Hematopoietic multipotent progenitor cell (in vitro differentiated cells): ENCODE measurements around the gene MRPS18B. TPM values are rescaled to one million over a fixed set of nuclear protein-coding genes. Genes with fewer than 3 reads are reported as not detected.
A peak's percentile ranks its signal among the peaks of the same experiment; 100 is the strongest.

Experiments
- DNase-seq, 3 donors: peaks; one replicate each; pipeline ENCODE4 v3.0.0-alpha.2; 2011 to 2015; ENCODE audit warnings: low read depth in 2 of 3, low spot score in 2 of 3
- total RNA-seq: library from RNA; depleted of rRNA; stranded (reverse); fragments of >200 nt; gene quantifications from one replicate; pipeline ENCODE4 v1.2.3, GENCODE V29; 2012

The MRPS18B gene
- total RNA-seq, result 81.1 TPM

DNA sequence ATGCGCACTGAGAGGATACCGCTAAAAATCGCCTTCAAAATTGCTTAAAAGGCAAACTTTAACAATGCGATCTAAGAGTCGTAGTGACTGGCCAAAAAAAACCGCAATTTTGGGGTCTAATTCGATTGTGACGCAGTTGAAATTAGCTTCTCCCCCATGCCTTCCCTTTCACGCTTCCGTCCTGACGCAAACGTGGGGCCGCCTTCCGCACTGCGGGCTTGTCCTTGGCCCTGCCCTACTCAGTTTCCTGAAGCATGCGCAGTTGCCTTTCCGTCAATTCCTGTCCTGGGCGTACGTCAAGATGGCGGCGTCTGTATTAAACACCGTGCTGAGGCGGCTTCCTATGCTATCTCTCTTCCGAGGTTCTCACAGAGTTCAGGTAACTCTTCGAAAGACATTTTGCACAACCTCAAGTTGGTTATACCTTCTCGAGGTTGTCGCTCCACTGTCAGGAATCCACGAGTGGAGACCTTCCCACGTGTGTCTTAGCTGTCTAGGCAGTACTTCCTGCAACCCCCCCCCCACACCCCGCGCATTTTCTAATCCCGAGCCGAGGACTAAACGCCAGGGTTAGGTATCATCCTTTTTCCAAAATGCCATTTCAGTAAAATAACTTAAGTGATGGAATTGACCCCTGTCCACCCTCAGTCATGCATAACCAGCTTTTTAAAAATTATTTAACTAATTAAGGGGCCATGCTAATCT, at the start of gene MRPS18B:
TSS of gene MRPS18B (plus strand) at position 276 of the 705 bp plus-strand sequence. CDS start at position 302, 26 bp downstream.
- DNase-seq, result peak; percentile 98 to 99 (median 99)

DNA sequence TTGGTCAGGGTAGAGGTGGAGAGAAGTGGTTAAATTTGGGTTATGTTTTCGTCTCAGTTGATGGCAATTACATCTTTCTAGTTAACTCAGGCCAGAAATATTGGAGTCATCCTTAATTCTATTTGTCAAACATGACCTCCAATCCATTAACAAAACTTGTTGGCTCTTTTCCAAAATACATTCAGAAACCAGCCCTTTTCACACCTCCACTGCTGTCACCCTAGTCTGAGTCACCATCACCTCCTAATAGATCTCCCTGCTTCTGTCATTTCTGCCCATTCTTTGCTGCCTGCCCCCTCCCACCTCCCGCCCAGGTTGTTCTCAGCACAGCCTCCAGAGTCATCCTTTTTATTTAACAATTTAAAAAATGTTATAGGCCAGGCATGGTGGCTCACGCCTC, 49.4 kb upstream of the MRPS18B start:
- DNase-seq, result no peak

DNA sequence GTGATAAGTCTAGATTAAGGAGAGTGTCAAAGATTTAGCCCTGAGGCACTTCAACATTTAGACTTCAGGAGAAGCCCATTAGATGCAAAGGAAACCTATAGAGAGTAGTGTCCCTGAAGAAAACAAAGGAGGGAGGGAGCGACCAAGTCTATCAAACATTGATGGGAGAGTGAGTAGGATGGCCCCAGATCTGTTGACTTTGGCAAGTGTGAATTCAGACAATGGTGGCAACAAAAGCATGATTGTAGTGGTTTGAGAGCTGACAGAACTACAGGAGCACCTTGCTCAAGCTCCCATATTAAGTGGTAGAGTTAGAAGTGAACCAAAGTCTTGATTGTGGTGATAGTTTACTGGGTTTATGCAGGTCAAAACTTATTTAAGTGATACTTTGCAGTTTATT, 47.4 kb upstream of the MRPS18B start:
- DNase-seq, result no peak

DNA sequence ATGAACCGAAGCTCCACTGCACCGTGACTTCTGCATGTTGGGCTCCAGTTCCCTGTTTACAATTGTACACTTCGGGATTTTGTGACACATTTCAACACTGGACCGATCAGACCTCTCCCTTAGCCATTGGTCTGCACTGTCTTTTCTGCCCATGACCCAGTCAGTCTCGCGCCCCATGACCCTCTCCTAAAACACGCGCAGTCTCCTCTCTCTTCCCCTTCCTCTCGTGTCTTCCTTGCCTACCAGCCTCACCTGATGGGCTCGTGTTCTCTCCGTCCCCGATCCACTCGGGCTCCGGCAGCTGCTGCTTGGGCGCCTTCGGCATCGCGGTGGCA, 46.9 kb upstream of the MRPS18B start:
- DNase-seq, result no peak

DNA sequence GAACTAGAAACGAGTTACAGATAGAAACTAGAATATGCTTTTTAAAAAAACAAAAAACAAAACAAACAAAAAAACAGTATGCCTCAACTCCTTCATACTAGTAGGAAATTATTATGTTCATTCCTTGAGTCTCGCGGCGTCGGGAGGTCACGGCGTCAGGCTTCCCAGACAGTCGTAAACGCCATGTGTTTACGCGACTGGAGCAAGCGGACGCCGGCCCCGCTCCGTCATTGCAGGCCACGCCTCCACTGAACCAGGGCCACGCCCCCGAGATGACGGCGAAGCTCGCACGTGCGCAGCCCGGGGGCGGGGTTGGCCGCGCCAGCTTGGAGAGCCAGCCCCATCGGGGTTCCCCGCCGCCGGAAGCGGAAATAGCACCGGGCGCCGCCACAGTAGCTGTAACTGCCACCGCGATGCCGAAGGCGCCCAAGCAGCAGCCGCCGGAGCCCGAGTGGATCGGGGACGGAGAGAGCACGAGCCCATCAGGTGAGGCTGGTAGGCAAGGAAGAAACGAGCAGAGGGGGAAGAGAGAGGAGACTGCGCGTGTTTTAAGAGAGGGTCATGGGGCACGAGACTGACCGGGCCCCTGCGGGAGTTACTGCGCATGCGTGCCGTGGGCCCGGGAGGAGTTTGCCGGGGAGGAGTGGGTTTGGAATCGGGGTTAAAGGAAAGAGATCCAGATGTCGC, 46.4 kb upstream of the MRPS18B start, which contains the start of gene ABCF1:
TSS of gene ABCF1 (plus strand) at position 368 of the 687 bp plus-strand sequence. CDS start at position 414, 46 bp downstream.
- DNase-seq, result peak; percentile 97 to 99 (median 98)

DNA sequence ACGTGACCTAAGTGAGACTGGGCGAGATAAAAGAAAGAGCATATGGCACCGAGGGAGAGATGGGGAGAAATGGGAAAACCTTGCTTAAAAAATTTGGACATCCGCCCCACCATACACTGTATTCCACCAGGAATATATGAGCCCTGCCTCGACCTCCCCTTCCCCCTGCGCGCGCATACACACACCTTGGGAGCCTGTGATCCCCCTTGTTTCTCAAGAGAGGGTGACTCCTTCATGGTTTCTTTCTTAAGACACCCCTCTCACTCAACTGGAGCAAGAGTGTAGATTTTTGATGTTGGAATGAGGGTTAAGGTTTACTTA, 45.9 kb upstream of the MRPS18B start:
- no peak for DNase-seq

DNA sequence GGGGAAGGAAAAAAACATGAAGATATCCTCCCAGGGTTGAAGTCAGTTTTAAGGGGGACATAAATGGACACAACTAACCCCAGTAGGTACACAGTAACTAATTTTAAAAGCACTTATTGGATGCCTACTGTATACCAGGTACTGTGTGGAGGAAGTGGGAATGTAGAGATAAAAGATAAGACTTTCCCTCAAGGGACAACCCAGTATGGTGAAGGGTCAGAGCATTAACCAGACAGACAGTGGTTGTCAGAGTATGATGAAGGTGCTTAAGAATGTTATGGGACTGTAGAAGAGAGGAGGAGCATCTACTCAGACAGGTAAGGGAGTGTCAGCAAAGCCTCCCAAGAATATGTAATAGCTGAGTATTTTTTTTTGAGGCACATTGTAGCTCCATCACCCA, 45.5 kb upstream of the MRPS18B start:
- no peak for DNase-seq

DNA sequence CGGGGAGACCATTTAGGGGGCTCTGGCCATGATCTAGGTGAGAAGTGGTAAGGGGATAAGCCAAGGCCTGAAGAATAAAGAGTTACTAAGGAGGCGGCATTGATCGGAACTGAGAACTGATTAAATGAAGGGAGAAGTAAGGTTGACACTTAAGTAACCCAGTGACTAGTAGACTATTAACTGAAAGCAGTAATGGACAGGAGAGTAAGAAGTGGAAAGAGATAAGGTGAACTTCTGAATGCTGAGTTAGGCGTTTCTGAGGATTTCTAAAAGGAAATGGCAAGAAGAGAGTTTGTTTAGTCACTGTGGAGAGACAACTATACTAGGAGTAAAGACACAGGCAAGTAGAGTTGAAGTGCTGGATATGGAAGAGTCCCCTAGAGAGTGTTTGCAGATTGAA, 44.5 kb upstream of the MRPS18B start:
- DNase-seq, result no peak

DNA sequence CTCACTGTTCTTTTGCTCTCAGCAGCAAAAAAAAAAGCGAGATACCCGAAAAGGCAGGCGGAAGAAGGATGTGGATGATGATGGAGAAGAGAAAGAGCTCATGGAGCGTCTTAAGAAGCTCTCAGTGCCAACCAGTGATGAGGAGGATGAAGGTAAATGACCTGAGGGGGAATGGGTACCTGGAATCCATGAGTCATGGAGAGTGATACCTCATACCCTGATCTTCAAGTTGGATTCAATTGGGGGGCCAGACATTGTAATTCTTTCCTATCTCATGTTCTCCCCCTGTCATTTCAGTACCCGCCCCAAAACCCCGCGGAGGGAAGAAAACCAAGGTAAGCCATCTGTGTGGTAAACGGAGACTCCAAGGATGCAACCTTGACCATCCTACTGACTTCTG, 39.6 kb upstream of the MRPS18B start:
- no peak for DNase-seq

DNA sequence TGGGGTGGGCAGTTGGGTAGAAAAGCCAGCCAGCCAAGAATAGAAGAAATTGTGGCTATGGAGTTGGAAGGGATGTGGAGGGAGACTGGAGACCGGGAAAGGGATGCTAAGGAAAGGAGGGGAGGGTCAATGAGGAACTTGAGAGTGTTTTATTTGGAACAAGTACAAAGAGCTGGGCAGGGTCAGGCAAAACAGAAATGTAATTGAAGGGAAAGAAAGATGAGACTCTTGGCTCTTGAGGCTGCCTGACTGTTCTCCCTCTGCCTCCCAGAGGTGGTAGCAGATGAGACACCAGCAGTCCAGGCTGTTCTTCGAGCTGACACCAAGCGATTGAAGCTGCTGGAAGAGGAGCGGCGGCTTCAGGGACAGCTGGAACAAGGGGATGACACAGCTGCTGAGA, 33.7 kb upstream of the MRPS18B start:
- DNase-seq, result no peak

DNA sequence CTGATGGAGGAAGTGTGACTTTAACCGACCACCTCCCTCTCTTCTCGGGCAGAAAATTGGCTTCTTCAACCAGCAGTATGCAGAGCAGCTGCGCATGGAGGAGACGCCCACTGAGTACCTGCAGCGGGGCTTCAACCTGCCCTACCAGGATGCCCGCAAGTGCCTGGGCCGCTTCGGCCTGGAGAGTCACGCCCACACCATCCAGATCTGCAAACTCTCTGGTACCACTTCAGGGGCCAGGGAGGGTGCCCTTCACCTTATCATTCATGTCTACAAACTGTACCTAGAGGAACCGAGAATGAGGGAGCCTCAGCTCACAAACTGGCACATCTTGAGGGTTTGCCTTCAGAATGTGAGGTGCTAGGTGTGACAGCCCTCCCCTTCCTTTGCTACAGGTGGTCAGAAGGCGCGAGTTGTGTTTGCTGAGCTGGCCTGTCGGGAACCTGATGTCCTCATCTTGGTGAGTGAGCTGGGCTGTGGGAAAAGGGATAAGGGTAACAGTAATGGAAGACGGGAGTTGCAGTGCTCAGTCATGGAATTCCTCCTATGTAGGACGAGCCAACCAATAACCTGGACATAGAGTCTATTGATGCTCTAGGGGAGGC, 27.8 kb upstream of the MRPS18B start:
- no peak for DNase-seq

DNA sequence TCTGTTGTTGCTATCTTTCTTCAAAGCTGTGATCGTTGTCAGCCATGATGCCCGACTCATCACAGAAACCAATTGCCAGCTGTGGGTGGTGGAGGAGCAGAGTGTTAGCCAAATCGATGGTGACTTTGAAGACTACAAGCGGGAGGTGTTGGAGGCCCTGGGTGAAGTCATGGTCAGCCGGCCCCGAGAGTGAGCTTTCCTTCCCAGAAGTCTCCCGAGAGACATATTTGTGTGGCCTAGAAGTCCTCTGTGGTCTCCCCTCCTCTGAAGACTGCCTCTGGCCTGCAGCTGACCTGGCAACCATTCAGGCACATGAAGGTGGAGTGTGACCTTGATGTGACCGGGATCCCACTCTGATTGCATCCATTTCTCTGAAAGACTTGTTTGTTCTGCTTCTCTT, 27.1 kb upstream of the MRPS18B start:
- no peak for DNase-seq

DNA sequence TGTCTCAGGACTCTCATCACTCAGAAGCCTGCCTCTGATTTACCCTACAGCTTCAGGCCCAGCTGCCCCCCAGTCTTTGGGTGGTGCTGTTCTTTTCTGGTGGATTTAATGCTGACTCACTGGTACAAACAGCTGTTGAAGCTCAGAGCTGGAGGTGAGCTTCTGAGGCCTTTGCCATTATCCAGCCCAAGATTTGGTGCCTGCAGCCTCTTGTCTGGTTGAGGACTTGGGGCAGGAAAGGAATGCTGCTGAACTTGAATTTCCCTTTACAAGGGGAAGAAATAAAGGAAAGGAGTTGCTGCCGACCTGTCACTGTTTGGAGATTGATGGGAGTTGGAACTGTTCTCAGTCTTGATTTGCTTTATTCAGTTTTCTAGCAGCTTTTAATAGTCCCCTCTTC, 26.6 kb upstream of the MRPS18B start:
- DNase-seq, result no peak

DNA sequence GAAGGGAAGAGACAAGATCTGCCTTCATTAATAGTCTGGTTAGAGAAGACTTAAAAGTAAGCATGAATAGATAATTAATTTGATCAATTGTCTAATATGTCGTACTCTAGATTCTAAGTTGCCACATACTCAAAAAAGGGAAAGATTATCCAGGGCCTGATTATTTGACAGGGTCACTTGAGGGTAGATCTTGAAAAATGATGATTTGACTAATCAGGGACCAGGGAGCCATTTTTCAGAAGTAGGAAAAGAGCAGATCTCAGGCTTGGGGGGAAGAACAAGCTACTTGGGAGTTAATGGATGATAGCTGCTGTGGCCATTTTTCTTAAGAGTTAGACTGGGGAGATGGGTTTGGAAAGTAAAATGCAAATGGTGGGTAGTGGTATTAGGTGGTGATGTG, 25.4 kb upstream of the MRPS18B start:
- no peak for DNase-seq

DNA sequence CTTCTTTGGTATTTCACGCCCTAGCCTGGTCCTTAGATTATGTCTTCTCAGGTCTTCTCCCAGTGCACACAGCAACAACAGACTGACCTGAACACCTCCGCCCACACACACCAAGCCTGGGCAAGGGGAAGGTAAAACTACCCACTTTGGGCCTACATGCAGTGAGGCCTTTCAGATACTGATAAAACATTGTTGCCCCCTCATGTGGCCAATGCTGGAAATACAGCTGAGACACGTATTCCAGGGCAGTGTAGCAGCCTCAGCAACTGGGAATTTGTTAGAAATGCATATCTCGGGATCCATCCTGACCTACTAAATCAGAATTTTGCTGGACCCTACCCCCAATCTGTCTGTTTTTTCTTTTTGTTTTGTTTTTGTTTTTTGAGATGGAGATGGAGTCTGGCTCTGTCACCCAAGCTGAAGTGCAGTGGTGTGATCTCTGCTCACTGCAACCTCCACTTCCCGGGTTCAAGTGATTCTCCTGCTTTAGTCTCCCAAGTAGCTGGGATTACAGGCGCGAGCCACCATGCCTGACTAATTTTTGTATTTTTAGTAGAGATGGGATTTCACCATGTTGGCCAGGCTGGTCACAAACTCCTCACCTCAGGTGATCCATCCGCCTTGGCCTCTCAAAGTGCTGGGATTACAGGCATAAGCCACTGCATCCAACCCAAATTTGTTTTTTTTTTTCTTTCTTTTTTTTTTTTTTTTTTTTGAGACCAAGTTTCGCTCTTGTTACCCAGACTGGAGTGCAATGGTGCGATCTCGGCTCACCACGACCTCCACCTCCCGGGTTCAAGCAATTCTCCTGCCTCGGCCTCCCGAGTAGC, 20.1 kb upstream of the MRPS18B start:
- peak; percentile 55 to 83 (median 66) for DNase-seq

DNA sequence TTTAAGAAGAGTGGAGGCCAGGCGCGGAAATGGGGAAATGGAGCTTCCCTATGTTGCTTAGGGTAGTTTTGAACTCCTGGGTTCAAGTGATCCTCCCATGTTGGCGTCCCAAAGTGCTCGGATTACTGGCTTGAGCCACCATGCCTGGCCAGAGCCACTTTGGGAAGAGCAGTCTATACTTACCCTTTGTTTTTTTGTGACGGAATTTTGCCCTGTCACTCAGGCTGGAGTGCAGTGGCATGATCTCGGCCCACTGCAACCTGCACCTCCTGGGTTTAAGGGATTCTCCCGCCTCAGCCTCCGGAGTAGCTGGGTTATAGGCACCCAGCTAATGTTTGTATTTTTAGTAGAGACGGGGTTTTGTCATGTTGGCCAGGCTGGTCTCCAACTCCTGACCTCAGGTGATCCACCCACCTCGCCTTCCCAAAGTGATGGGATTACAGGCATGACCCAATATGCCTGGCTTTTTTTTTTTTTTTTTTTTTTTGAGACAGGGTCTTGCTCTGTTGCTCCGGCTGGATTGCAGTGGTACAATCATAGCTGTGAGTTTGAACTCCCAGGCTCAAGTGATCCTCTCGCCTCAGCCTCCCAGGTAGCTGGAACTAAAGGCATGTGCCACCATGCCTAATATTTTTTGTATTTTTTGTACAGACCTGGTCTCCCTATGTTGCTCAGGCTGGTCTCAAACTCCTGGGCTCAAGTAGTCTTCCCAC, 18.6 kb upstream of the MRPS18B start:
- no peak for DNase-seq

DNA sequence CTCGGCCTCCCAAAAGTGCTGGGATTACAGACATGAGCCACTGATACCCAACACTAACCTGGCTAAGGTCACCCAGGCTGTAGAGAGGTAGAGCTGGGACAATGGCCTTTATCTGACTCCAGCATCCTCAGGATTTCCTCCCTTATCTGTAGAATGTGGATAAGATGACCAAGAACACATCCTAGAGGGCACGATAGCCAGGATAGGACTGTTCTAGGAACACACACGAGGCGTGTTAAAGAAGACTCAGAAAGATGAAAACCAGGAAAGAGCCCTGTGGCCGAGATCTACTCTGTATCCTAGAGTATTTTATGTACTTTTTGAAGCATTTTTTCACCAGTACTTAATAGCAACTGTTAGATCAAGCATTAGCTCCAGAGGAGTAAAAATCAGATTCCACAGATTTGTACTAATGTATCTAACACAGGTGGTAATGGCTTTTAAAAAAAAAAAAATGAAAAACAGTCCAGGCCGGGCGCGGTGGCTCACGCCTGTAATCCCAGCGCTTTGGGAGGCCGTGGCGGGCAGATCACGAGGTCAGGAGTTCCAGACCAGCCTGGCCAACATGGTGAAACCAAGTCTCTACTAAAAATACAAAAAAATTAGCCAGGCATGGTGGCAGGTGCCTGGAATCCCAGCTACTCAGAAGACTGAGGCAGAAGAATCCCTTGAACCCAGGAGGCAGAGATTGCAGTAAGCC, 17.9 kb upstream of the MRPS18B start:
- no peak for DNase-seq

DNA sequence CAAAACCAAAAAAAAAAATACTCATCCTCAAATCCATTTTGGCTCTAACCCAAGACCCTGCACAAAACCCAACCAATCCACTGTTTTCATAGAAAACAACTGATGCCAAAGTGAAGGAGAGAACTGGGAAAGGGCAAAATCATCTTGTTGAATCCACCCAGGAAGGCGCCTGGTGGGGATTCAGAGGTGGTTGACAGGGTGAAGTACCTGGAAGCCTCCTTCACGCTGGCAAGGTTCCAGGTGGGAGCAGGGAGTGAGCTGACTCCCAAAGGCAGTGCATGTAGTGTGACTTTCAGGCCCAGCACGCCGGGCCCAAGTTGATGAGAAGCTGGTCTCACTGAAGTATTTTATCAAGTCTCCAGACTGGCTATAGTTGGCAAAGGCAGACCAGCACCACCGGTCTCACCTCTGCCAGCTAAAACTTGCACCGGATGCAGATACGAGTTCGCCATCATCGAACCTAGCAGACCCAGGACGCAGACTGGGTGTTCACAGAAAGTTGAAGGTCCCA, 17.1 kb upstream of the MRPS18B start:
- no peak for DNase-seq

DNA sequence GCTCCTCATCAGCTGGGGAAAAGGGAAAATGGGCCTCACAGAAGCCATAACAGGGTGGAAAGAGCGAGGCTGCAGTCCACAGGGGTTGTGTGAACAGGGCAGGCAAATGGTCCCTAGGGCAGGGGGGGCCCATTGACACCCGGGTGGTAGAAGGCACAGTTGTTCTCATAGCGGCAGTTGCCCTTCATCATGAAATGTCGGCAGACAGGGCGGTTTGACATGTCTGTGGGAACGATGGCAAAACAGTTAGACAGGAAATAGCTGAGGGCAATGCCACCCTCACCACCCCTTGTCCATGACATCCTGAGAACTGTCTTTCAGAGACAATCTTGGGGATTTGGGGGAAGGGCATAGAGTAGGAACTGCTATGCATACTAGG, 16.2 kb upstream of the MRPS18B start:
- no peak for DNase-seq
